Liver (tissue), 3 donors: Measurements from ENCODE around the gene ENTPD1.

Experiments
- CTCF ChIP-seq: fragments of 150-350 bp; IDR thresholded peaks from 2 replicates; pipeline ENCODE4 v1.5.1; 2017; ENCODE audit warnings: improper control_type of control experiment, low read depth, low read length; ENCODE audit not compliant: missing input control
- EGR1 ChIP-seq, 2 donors: IDR thresholded peaks; 2 replicates each; pipeline ENCODE4 v1.6.1; 2016 to 2018; ENCODE audit warnings: antibody characterized with exemption in 2 of 2, low read depth in 2 of 2
- FOXA1 ChIP-seq: IDR thresholded peaks from 2 replicates; pipeline ENCODE4 v1.6.1; 2016; ENCODE audit warnings: antibody characterized with exemption
- GABPA ChIP-seq, 2 donors: IDR thresholded peaks in 1 of 2; conservative IDR thresholded peaks in 1 of 2; 2 replicates each; pipeline ENCODE4 v1.6.1; 2016; ENCODE audit warnings: antibody characterized with exemption in 2 of 2, mild to moderate bottlenecking in 1 of 2, moderate library complexity in 1 of 2
- HNF4G ChIP-seq: IDR thresholded peaks from 2 replicates; pipeline ENCODE4 v1.6.1; 2016; ENCODE audit warnings: antibody characterized with exemption
- JUND ChIP-seq, 2 donors: IDR thresholded peaks; 2 replicates each; pipeline ENCODE4 v1.6.1; 2016; ENCODE audit warnings: antibody characterized with exemption in 2 of 2
- RAD21 ChIP-seq, 2 donors: IDR thresholded peaks; 2 replicates each; pipeline ENCODE4 v1.6.1; 2016; ENCODE audit warnings: antibody characterized with exemption in 2 of 2, mild to moderate bottlenecking in 2 of 2
- RXRA ChIP-seq, 2 donors: IDR thresholded peaks; 2 replicates each; pipeline ENCODE4 v1.6.1; 2017 to 2018; ENCODE audit warnings: antibody characterized with exemption in 2 of 2, mild to moderate bottlenecking in 1 of 2
- SP1 ChIP-seq: IDR thresholded peaks from 2 replicates; pipeline ENCODE4 v1.6.1; 2018; ENCODE audit warnings: antibody characterized with exemption, mild to moderate bottlenecking
- TAF1 ChIP-seq: conservative IDR thresholded peaks from 2 replicates; pipeline ENCODE4 v1.6.1; 2016; ENCODE audit warnings: antibody characterized with exemption, mild to moderate bottlenecking
- YY1 ChIP-seq: IDR thresholded peaks from 2 replicates; pipeline ENCODE4 v1.6.1; 2016; ENCODE audit warnings: antibody characterized with exemption, mild to moderate bottlenecking
- TF ChIP-seq, protein P1 (sequence below): IDR thresholded peaks from 2 replicates; pipeline ENCODE4 v1.6.1; 2016; ENCODE audit warnings: antibody characterized with exemption
- TF ChIP-seq, protein P2 (sequence below): IDR thresholded peaks from 2 replicates; pipeline ENCODE4 v1.6.1; 2016; ENCODE audit warnings: antibody characterized with exemption, mild to moderate bottlenecking
- TF ChIP-seq, protein P3 (sequence below): IDR thresholded peaks from 2 replicates; pipeline ENCODE4 v1.6.1; 2016; ENCODE audit warnings: antibody characterized with exemption
- donor health status: healthy.
- donor health status: healthy.

DNA sequence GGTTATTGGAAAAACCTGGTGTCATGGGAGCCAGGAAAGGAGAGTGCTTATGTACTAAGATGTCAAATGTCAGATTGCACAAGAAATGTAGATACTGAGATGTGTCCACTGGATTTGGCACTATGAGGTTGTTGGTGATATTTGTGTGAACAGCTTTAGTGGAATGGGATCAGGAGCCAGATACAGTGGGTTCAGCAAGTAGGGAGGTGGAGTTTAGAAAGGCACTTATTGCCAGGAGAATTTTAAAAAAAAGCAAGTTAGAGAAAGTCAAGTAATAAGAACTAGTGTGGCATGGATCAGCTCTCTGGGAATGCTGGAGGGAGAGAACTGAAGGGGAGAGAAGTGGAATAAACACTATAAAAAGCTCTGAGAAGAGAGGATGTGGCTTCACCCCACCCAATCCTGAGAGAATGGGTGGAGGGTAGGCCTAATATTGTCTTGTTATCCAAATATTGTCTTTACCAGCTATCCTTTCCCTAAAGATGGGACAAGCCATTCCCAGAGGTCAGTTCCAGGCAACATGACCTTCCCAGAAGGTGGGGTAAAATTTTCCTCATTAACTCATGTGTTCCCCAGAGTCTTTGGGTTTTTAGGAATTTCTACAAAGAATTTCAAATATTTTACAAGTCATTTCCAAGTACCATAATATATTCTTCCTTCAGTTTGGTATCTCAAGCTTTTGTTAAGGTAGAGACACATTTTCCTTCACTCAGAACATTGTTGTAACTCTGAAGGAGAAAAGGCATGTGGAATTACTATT, 42.3 kb downstream of the ENTPD1 start:
- TF ChIP-seq TAF1 (no peak), CTCF (no peak), RXRA (IDR thresholded peaks at IDR 0.05) (no peak), FOXA1 (no peak), HNF4G (no peak), SP1 (no peak), RAD21 (IDR thresholded peaks at IDR 0.05) (no peak), JUND (IDR thresholded peaks at IDR 0.05) (no peak), EGR1 (IDR thresholded peaks at IDR 0.05; ENCODE audit: low read depth in 2 of 2) (no peak), YY1 (no peak), GABPA (IDR thresholded peaks at IDR 0.05 in 1 of 2, conservative IDR thresholded peaks at IDR 0.05 in 1 of 2) (no peak)
- TF ChIP-seq, protein P1, sequence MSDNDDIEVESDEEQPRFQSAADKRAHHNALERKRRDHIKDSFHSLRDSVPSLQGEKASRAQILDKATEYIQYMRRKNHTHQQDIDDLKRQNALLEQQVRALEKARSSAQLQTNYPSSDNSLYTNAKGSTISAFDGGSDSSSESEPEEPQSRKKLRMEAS, result no peak
- TF ChIP-seq, protein P2, sequence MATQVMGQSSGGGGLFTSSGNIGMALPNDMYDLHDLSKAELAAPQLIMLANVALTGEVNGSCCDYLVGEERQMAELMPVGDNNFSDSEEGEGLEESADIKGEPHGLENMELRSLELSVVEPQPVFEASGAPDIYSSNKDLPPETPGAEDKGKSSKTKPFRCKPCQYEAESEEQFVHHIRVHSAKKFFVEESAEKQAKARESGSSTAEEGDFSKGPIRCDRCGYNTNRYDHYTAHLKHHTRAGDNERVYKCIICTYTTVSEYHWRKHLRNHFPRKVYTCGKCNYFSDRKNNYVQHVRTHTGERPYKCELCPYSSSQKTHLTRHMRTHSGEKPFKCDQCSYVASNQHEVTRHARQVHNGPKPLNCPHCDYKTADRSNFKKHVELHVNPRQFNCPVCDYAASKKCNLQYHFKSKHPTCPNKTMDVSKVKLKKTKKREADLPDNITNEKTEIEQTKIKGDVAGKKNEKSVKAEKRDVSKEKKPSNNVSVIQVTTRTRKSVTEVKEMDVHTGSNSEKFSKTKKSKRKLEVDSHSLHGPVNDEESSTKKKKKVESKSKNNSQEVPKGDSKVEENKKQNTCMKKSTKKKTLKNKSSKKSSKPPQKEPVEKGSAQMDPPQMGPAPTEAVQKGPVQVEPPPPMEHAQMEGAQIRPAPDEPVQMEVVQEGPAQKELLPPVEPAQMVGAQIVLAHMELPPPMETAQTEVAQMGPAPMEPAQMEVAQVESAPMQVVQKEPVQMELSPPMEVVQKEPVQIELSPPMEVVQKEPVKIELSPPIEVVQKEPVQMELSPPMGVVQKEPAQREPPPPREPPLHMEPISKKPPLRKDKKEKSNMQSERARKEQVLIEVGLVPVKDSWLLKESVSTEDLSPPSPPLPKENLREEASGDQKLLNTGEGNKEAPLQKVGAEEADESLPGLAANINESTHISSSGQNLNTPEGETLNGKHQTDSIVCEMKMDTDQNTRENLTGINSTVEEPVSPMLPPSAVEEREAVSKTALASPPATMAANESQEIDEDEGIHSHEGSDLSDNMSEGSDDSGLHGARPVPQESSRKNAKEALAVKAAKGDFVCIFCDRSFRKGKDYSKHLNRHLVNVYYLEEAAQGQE, result no peak
- TF ChIP-seq, protein P3, sequence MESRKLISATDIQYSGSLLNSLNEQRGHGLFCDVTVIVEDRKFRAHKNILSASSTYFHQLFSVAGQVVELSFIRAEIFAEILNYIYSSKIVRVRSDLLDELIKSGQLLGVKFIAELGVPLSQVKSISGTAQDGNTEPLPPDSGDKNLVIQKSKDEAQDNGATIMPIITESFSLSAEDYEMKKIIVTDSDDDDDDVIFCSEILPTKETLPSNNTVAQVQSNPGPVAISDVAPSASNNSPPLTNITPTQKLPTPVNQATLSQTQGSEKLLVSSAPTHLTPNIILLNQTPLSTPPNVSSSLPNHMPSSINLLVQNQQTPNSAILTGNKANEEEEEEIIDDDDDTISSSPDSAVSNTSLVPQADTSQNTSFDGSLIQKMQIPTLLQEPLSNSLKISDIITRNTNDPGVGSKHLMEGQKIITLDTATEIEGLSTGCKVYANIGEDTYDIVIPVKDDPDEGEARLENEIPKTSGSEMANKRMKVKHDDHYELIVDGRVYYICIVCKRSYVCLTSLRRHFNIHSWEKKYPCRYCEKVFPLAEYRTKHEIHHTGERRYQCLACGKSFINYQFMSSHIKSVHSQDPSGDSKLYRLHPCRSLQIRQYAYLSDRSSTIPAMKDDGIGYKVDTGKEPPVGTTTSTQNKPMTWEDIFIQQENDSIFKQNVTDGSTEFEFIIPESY, result no peak
